Suprapubic skin (tissue), 4 donors: Measurements from ENCODE around the gene GLRX3.

Source experiments
- EP300 ChIP-seq: sonication (generic); formaldehyde crosslinking; IDR thresholded peaks from one replicate; pipeline ENCODE4 v1.6.1; 2017; ENCODE audit warnings: antibody characterized with exemption
- POLR2A ChIP-seq, 2 donors: fragments of 450-650 bp; IDR thresholded peaks; one replicate each; pipeline ENCODE4 v1.6.1; 2017; ENCODE audit warnings: antibody characterized with exemption in 2 of 2, mild to moderate bottlenecking in 2 of 2, moderate library complexity in 2 of 2
- POLR2AphosphoS5 ChIP-seq, 3 donors: sonication (generic); formaldehyde crosslinking; IDR thresholded peaks; one replicate each; pipeline ENCODE4 v1.6.1; 2017; ENCODE audit warnings: antibody characterized with exemption in 3 of 3
- TF ChIP-seq, protein P1 (sequence below), 2 donors: fragments of 200-600 bp in 1 of 2; fragments of 450-650 bp in 1 of 2; sonication (generic) in 1 of 2; IDR thresholded peaks; one replicate each; pipeline ENCODE4 v1.5.1; 2016 to 2019; ENCODE audit warnings: antibody characterized with exemption in 2 of 2, mild to moderate bottlenecking in 1 of 2, moderate library complexity in 1 of 2

DNA sequence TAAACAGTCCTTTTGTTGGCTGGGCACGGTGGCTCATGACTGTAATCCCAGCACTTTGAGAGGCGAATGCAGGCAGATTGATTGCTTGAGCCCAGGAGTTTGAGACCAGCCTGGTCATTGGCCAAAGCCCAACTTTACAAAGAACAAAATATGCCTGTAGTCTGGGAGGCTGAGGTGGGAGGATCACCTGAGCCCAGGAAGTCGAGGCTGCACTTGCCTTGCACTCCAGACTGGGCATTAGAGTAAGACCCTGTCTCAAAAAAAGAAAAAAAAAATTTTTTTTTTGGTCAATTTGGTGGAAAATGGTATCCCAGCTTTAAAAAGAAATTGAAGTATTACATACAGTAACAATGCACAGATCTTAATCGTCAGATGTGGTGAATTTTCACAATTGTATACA, 4.8 kb downstream of the GLRX3 start:
- TF ChIP-seq, protein P1, sequence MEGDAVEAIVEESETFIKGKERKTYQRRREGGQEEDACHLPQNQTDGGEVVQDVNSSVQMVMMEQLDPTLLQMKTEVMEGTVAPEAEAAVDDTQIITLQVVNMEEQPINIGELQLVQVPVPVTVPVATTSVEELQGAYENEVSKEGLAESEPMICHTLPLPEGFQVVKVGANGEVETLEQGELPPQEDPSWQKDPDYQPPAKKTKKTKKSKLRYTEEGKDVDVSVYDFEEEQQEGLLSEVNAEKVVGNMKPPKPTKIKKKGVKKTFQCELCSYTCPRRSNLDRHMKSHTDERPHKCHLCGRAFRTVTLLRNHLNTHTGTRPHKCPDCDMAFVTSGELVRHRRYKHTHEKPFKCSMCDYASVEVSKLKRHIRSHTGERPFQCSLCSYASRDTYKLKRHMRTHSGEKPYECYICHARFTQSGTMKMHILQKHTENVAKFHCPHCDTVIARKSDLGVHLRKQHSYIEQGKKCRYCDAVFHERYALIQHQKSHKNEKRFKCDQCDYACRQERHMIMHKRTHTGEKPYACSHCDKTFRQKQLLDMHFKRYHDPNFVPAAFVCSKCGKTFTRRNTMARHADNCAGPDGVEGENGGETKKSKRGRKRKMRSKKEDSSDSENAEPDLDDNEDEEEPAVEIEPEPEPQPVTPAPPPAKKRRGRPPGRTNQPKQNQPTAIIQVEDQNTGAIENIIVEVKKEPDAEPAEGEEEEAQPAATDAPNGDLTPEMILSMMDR (IDR thresholded peaks at IDR 0.05), result no peak
- TF ChIP-seq POLR2A (IDR thresholded peaks at IDR 0.05) (no peak), POLR2AphosphoS5 (IDR thresholded peaks at IDR 0.05) (no peak), EP300 (no peak)
